ENCODE data around the gene ISOC1. TPM values are rescaled to one million over a fixed set of nuclear protein-coding genes. Genes with fewer than 3 reads are reported as not detected.

ISOC1 gene
- total RNA-seq, 1 experiment from 2014 or later, result 33.3 TPM

GRCh38 chr5:129096382-129096991, 1.9 kb downstream of the ISOC1 start:
- POLR2A ChIA-PET, result no interaction called here
- no peaks in the 10 kb centered on the region for H3K4me1 Mint-ChIP-seq (ENCODE audit: low read depth, unreplicated experiment)
- no TSS peak for BruUV-seq (replicated peaks)

DNA sequence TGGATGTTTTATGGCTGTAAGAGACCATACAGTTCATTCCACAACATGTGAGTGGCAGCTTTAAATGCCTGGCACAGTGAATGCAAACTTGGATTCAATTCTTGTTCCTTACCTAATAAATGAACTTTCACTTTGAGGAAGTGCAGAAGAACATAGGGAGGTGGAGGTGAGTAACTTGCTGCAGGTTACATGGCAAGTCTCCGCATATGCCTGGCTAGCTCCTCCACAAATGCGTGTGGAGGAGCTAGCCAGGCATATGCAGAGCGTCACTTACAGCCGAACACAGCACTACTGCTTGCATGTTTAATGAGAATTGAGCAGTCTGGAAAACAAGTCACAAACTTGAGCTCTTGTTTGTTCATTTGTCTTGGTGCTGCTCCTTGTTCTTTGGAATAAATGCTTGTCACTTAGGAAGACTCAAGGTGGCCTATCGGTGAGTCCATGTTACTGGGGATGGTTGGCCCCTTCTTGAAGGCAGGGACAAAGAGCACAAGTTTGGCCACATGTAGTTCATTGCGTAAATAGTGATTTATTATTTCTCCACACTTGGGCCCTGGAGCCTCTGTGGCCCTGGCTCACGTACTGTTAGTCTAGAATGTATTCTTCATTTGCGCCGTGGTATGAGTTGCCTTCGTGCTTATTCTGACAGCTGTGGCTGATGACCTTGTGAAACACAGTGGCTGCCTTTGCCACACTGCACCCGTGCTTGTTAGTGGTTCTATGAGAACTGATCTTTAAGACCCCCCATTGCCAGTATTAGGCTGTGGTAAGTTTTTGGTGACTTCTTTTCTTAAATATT, 3.1 kb downstream of the ISOC1 start:
- Mint-ChIP-seq H3K4me3 (ENCODE audit: unreplicated experiment) (no peak overlapping the region), H3K4me1 (ENCODE audit: low read depth, unreplicated experiment) (no peaks in the 10 kb centered on the region), H3K27me3 (ENCODE audit: insufficient read depth, unreplicated experiment) (no peaks in the 10 kb centered on the region), H3K36me3 (ENCODE audit: insufficient read depth, unreplicated experiment) (peaks cover 5% of the 10 kb centered on the region), H3K27ac (ENCODE audit: unreplicated experiment) (no peak overlapping the region), H3K9me3 (ENCODE audit: unreplicated experiment) (no peaks in the 10 kb centered on the region)
- intact Hi-C loops (cut with micrococcal nuclease; ENCODE audit: unreplicated experiment), result no loop called here
- Histone ChIP-seq H3K4me3 (ENCODE audit: low read depth, low read length) (no peak overlapping the region), H3K36me3 (ENCODE audit: control insufficient read depth, insufficient read depth, low read length) (no peaks in the 10 kb centered on the region), H3K9me3 (no peaks in the 10 kb centered on the region), H3K4me1 (no peaks in the 10 kb centered on the region), H3K27me3 (replicated peaks; ENCODE audit: control insufficient read depth, insufficient read depth, low read length) (no peaks in the 10 kb centered on the region)
- BruUV-seq (replicated peaks), result no TSS peak
- POLR2A ChIA-PET, result no interaction called here
- CTCF ChIA-PET, result no interaction called here
- DNase-seq, result no peak
- no peak for TF ChIP-seq CTCF (IDR thresholded peaks at IDR 0.05; ENCODE audit: insufficient read depth in 1 of 2, low read depth in 1 of 2, low read length in 1 of 2, severe bottlenecking in 1 of 2, unreplicated experiment in 1 of 2)

More at GRCh38 chr5:129096382-129096991, 1.9 kb downstream of the ISOC1 start:
- H3K4me3 Mint-ChIP-seq (ENCODE audit: unreplicated experiment), result no peak overlapping the region
- no peaks in the 10 kb centered on the region for H3K9me3 Mint-ChIP-seq (ENCODE audit: unreplicated experiment)
- no peak for TF ChIP-seq CTCF (IDR thresholded peaks at IDR 0.05; ENCODE audit: insufficient read depth in 1 of 2, low read depth in 1 of 2, low read length in 1 of 2, severe bottlenecking in 1 of 2, unreplicated experiment in 1 of 2)
- Histone ChIP-seq H3K36me3 (ENCODE audit: control insufficient read depth, insufficient read depth, low read length) (no peaks in the 10 kb centered on the region), H3K9me3 (no peaks in the 10 kb centered on the region), H3K27me3 (replicated peaks; ENCODE audit: control insufficient read depth, insufficient read depth, low read length) (no peaks in the 10 kb centered on the region), H3K4me1 (no peaks in the 10 kb centered on the region), H3K4me3 (ENCODE audit: low read depth, low read length) (no peak overlapping the region)
- CTCF ChIA-PET, result no interaction called here
- H3K36me3 Mint-ChIP-seq (ENCODE audit: insufficient read depth, unreplicated experiment), result peaks cover 5% of the 10 kb centered on the region
- H3K27ac Mint-ChIP-seq (ENCODE audit: unreplicated experiment), result no peak overlapping the region
- H3K27me3 Mint-ChIP-seq (ENCODE audit: insufficient read depth, unreplicated experiment), result peaks cover 6% of the 10 kb centered on the region
- no peak for DNase-seq
- intact Hi-C loops (cut with micrococcal nuclease; ENCODE audit: unreplicated experiment), result no loop called here

DNA sequence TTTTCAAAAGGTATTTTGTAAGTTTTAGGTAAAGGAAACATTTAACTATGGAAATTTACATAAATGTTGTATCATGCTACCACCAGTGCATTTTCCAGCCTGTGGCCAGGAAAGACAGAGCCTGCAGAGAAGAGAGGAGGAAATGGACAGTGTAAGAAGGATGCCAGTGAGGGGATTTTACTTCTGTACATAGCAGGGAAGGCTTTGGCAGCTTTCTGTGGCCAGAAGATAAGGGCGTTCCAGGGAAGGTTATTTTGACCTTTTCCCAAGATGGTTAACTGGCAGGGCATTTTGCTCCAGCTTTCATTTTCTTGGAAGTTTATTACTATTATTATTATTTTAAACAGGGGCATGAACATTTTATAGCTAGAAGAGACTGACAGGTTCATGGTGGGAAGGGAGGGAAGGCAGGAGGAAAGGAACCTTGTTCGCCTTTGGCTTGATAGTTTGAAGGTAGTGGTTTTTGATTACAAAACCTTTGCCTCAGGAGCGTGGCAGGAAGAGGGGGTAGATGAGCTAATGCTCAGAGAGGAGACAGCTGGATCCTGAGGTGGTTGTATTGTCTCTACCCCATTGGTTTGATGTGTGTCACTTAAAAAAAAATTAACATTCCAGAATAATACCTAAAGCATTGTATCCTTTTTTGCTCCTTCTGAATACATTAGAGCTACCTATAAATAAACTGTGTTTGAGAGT, 4.1 kb downstream of the ISOC1 start:
- no peaks in the 10 kb centered on the region for H3K36me3 ChIP-seq (ENCODE audit: control insufficient read depth, insufficient read depth, low read length)
- BruUV-seq (replicated peaks), result no TSS peak
- no peak for TF ChIP-seq CTCF (IDR thresholded peaks at IDR 0.05; ENCODE audit: insufficient read depth in 1 of 2, low read depth in 1 of 2, low read length in 1 of 2, severe bottlenecking in 1 of 2, unreplicated experiment in 1 of 2)
- H3K9me3 ChIP-seq, result no peaks in the 10 kb centered on the region
- POLR2A ChIA-PET, result no interaction called here
- no peaks in the 10 kb centered on the region for H3K4me1 Mint-ChIP-seq (ENCODE audit: low read depth, unreplicated experiment)
- no peak for DNase-seq
- no peaks in the 10 kb centered on the region for H3K9me3 Mint-ChIP-seq (ENCODE audit: unreplicated experiment)
- intact Hi-C loops (cut with micrococcal nuclease; ENCODE audit: unreplicated experiment), result no loop called here
- H3K4me3 ChIP-seq (ENCODE audit: low read depth, low read length), result no peak overlapping the region
- peaks cover 5% of the 10 kb centered on the region for H3K36me3 Mint-ChIP-seq (ENCODE audit: insufficient read depth, unreplicated experiment)
- H3K27me3 ChIP-seq (replicated peaks; ENCODE audit: control insufficient read depth, insufficient read depth, low read length), result no peaks in the 10 kb centered on the region
- no peaks in the 10 kb centered on the region for H3K27me3 Mint-ChIP-seq (ENCODE audit: insufficient read depth, unreplicated experiment)
- CTCF ChIA-PET, result no interaction called here
- no peak overlapping the region for H3K4me3 Mint-ChIP-seq (ENCODE audit: unreplicated experiment)
- H3K4me1 ChIP-seq, result no peaks in the 10 kb centered on the region
- no peak overlapping the region for H3K27ac Mint-ChIP-seq (ENCODE audit: unreplicated experiment)
